HG03342 (cell line): Measurements from ENCODE around the gene FSIP1.

Experiments
- ATAC-seq: cut with Tn5 transposase; IDR thresholded peaks from one replicate; pipeline ENCODE4 v1.9.1; 2021; ENCODE audit warnings: mild to moderate bottlenecking, moderate library complexity; ENCODE audit not compliant: unreplicated experiment

FSIP1 gene

DNA sequence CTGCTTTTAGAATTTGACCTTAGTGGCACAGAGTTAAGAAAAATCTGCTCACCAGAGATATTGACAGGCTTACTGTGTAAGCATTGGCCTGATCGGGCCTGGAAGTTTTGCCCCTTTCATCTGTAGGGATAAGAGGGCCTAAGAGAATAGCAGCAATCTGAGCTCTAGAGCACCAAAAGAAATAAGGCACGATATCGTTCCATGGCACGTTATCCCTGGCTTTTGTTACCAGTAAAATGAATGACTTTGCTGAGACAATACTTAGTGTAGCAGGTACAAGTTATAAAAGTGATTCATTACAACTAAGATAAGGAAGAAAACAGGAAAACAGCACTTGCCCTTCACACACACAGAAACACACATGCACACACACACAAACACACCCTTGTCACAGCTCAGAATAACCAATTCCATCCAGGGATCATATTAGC is 196.8 kb downstream of the FSIP1 start:
- no peak for ATAC-seq

DNA sequence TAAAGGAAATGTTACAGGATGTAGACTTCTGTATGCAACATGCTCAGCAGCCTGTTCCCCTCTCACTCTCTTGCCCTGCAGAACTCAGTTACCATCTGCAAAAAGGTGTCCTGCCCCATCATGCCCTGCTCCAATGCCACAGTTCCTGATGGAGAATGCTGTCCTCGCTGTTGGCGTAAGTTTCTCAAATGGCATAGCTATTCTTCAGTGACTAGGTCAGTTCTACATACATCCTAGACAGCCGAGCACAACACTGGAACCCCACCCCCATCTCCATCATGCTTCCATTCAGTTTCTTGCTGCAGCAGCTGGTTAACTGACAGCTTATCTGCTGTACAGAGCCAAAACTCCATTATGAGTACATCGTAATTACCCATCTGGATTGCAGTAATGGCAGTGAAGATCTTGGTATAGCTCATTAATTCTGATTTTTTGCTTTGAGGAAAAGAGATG is 197.2 kb downstream of the FSIP1 start:
- ATAC-seq = no peak

DNA sequence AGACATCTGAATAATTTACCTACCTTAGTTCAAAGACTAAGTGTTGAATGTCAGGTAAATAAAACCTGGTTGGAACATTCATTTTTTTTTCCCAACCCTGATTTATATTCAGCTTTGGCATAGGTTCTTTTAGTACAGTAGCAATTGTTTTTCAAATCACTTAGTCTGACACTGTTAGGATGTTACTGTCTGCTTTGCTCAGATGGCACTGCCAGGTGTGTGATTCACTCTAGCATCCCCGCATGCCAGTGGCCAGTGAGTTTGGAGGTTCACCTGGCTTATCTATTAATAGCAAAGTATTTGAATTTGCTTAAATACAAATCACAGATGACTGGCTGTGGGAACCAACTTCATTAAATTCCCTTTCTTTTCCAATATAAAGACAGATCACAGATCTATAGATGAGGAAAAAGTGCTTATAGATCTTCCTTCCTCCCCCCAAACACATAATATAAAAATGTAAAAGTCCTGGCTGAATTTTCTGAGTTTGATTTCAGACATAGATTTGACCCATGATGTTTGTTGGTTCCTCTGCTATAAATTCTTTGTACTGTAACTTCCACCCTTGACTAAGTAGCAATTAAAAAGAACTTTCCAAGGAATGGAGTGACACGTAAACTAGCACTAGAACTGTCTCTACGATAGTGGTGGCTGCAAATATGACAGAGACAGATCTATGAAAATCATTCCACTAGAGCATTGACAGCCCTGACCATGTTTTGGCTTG is 197.8 kb downstream of the FSIP1 start:
- no peak for ATAC-seq

DNA sequence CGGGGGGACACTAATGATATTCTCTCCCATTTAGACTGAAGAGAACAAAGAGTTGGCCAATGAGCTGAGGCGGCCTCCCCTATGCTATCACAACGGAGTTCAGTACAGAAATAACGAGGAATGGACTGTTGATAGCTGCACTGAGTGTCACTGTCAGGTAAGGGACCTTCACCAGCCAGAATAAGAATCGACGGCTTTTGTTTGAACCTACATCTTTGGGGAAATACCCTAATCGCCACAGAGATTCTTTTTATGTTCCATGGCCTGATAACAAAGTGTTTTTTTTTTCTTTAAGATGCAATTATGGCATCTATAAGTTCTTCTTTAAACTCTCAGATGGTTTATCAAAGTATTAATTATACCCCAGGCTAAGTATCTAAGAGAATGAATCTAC is 198.4 kb downstream of the FSIP1 start:
- ATAC-seq = no peak

DNA sequence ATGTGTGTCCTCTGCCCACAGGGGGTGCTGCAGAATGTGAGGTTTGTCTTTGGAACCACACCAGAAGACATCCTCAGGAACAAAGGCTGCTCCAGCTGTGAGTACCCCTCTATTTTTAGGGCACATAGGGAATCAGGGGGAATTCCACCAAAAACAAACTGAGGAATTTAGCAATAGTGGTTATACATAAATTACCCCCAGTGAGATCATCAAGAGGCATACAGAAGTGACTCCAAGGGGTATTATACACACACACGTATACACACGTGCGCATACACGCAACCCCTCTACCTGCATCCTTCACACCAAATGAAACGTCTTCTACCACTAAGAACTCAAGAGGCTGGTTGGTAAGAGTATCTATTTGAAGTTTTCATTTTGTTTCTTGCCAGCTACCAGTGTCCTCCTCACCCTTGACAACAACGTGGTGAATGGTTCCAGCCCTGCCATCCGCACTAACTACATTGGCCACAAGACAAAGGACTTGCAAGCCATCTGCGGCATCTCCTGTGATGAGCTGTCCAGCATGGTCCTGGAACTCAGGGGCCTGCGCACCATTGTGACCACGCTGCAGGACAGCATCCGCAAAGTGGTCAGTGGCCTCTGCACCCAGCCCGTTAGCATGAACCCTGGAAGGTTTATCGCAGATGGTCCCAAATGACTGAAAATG is 198.9 kb downstream of the FSIP1 start:
- ATAC-seq = no peak

DNA sequence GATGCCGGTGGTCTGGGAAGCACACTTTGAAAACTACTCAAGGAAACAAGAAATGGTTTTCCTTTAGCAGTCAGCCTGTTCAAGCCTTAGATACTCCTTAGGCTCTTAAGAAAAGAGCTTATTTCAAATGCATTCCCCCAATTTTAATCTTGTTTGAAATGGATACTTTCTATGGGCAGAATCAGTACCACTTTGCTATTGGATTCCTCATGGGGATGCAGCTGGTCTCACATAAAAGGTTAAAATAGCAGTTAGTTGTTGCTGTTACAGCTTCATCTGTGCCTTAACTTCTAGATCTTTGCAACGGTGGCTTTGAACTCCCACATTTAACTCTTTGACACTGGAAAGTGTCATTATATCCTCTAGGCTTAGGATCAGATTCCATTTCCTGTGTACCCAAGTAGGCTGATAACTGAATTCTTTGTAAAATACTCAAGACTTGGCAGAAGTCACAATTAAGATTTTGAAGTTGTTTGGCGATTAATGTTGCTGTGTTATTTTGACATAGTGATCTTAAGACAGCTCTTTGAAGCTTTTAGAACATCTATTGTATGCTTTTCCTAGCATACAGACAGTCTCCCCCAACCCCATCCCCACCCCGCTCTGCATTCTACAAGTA is 199.6 kb downstream of the FSIP1 start:
- ATAC-seq = no peak

DNA sequence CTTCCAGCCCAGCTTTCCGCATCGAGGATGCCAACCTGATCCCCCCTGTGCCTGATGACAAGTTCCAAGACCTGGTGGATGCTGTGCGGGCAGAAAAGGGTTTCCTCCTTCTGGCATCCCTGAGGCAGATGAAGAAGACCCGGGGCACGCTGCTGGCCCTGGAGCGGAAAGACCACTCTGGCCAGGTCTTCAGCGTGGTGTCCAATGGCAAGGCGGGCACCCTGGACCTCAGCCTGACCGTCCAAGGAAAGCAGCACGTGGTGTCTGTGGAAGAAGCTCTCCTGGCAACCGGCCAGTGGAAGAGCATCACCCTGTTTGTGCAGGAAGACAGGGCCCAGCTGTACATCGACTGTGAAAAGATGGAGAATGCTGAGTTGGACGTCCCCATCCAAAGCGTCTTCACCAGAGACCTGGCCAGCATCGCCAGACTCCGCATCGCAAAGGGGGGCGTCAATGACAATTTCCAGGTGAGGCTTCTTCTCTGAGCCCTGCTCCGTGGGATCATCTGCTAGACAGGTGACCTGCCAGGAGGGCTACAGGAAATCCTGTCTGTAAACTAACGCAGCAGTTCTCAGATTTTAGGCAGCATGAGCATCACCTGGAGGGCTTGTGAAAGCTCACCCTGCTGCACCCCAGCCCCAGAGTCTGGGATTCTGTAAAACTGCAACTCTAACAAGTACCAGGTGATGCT is 200.2 kb downstream of the FSIP1 start:
- no peak for ATAC-seq

DNA sequence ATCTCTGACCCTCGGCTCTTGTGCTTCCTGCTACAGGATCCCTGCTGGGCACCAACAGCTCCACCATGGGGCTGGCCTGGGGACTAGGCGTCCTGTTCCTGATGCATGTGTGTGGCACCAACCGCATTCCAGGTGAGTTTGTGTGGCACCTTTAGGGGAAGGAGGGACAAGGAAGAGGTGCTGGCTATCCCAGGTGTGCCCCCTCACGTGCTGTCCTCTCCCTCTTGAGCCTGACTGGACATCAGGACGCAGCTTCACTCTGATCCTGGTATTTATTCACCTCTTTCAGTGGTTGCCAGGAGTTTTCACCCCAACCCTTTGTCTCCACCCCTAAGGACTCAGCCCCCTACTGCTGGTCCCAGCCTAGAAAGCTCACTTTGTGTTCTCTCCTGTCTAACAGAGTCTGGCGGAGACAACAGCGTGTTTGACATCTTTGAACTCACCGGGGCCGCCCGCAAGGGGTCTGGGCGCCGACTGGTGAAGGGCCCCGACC is 200.8 kb downstream of the FSIP1 start:
- ATAC-seq = no peak

DNA sequence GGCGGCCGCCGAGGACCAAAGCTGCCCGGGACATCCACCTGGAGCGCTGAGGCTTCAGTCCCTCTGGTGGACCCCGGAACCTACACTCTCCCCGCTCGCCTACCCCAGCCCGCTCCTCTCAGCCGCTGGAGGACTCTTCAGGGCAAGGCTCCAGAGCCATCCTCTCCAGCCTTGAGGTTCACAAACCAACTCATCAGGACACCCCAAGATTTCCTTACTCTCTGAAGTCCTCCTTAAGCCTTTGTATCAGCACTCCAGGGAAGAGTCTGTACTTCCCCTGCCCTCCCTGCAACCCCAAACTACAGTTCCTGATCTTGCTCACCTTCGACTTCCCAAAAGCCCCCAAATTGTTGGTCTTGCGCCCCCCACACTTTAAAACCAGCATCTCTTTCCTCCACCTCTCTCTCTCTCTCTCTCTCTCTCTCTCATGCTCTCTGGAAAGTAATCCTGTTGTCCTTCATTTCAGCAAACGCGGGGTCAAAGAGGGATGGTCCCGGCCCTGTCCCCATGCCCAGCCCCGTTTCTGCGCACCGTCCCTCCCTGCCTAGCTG is 201.3 kb downstream of the FSIP1 start:
- ATAC-seq = no peak

DNA sequence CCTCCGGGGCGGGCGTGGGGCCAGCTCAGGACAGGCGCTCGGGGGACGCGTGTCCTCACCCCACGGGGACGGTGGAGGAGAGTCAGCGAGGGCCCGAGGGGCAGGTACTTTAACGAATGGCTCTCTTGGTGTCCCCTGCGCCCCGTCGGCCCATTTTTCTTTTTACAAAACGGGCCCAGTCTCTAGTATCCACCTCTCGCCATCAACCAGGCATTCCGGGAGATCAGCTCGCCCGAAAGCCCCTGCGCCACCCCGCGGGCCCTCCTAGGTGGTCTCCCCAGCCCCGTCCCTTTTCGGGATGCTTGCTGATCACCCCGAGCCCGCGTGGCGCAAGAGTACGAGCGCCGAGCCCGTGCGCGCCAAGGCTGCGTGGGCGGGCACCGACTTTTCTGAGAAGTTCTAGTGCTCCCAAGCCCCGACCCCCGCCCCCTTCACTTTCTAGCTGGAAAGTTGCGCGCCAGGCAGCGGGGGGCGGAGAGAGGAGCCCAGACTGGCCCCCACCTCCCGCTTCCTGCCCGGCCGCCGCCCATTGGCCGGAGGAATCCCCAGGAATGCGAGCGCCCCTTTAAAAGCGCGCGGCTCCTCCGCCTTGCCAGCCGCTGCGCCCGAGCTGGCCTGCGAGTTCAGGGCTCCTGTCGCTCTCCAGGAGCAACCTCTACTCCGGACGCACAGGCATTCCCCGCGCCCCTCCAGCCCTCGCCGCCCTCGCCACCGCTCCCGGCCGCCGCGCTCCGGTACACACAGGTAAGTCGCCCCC is 202.0 kb downstream of the FSIP1 start, which contains the start of gene THBS1:
THBS1 (plus strand) TSS at position 595 of the 757 bp plus-strand sequence. CDS start 779 bp downstream, outside the sequence.
- ATAC-seq = no peak

DNA sequence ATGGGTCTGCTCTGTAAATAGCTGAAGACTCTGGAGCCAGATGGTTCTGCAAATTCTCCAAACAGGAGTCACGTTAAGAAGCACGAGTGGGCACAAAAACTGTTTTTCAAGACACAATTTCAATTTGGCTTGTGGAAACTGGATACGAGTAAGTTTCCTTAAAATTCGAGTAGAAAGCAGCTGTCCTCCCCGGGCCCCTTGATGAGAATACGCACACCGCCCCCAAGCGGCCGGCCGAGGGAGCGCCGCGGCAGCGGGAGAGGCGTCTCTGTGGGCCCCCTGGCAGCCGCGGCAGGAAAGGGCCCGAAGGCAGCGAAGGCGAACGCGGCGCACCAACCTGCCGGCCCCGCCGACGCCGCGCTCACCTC is 202.5 kb downstream of the FSIP1 start:
- peak; percentile 83 for ATAC-seq

DNA sequence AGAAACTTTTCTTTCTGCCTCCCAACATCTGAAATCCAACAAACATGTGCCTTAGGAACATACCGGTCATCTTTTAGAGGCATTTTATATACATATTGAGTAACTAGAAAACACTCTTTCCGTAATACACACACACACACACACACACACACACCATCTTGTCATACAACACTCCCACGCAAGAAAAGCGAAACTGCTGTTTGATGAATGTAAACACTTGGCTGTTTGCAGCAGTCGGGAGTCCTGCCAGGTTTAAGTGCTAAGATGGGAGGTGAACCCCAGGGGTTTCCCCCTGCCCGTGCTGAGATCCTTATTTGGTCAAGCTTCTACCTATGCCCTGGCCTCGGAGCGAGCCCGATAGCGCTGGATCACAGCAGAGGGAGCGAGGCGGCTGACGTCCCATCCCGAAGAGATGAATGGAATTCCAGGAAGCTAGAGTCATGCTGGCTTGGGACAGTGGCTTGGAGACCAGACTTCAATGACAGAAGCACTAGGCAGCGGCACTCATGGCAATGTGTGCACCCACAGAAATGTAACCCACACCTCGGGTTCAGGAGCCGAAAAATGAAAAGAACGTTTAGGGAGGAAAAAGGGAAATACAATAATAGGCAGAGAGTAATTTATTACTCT is 203.0 kb downstream of the FSIP1 start:
- ATAC-seq = no peak

DNA sequence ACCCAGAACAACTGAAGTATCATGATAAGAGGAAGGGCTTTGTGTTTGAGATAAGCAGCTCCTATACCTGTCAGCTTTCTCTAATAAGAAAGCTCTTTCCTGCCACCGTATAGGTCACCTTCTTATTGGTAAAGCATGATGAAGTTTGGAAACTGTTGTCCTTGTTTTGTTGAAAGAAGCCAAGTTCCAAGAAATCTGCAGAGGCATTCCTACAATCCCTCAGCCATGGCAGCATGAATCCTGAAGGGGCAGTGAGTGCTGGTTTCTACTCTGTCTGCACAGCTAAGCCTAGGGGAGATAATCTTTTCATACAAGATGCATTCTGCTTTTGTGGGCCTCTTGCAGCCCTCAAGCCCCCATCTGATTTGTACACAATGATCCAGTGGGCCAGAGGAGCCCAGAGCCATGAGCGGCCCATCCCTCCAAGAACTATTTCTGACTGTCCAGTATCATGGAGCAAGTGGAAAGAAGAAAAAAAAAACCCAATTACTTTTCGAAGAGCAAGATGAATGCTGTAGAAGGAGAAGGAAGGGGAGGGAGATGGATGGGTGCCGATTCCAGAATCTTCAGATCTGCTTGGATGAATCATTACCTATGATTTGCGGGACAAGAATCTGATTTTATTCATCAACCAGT is 203.7 kb downstream of the FSIP1 start:
- ATAC-seq = no peak

DNA sequence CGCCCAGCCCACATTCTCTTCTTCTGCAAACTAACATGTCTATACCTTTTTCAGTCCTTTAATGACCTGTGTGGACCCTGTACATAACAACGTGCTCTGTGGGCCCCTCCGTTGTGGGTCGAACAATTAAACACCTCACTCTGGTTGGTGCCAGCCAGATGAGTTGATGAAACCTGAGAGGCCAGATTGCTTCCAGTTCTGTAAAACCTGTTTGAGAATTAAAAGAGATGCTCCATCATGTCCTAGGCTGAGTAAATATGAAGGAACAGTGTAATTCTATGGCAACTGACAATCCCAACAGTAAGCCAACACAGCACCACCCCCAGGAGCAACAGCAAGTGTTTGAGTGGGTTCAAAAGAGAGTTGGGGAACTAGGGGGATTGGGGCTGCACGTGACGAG is 207.5 kb downstream of the FSIP1 start:
- no peak for ATAC-seq

DNA sequence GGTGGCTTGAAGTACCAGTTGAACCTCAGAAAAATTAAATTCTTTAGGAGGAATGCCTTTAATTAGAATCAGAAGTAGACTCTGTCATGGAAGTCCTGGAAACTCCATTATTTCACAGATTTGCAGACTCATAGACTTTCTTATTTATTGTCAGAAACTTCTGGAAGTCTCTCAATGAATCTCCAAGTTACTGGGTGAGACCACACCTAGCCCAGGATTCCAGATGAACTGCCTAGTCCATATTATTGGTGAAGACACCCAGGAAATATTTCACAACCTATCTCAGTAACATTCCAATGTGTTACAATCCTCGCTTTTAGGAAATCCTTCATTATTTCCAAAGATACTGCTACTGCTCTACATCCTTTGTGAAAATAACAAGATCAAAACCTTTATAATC is 208.2 kb downstream of the FSIP1 start:
- no peak for ATAC-seq

DNA sequence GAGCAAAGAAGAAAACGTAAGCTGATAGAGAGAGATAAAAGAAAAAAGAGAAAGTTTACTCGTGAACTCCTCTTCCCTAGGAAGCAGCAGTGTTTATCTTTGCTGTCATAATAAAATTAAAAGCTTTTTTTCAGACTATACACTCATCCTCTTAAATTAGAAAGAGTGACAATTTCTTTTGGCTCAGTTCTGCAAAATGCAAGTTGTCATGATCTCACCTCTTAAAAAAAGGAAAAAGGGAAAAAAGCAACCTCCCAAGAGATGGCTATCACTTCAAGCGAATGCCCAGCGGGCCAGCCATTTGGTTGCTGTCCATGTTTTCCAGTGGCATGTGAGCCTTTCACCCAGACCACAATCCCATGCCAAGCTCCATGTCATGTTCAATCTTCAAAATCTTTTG is 208.8 kb downstream of the FSIP1 start:
- no peak for ATAC-seq

DNA sequence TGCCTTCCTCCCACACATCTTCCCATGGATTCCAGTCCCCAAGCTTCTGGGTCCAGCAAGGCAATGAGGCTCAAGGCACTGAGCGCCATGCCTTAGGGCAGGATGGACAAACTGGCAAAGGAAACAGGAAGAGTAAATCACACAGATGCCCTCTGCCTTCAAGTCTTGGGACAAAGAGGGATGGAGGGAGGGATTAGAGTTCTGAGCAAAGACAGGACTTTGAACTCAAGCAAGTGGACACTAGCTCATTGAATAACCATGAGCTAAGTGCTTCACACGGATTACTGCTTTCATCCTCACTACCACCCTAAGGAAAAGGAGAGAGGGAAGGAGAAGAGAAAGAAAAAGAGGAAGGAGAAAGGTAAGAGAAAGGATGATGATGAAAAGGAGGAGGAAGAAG is 209.4 kb downstream of the FSIP1 start:
- no peak for ATAC-seq

DNA sequence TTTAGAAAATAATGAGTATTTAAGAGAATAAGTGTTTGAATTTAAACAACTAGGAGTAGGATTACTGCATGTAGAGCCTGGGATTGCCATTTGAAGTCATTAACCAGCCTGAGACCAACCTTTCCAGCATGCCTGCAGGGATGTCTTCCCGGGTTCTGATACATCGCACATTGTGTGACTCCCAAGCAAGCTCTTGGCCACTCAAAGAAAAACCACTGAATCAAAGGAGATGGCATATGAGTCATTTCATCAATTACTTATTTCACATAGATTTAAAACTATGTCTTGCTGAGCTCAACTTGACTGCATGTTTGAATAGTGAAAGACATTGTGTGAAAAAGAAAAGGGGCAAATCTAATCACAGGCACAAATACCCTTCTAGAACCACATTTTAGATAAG is 216.8 kb downstream of the FSIP1 start:
- ATAC-seq = no peak

DNA sequence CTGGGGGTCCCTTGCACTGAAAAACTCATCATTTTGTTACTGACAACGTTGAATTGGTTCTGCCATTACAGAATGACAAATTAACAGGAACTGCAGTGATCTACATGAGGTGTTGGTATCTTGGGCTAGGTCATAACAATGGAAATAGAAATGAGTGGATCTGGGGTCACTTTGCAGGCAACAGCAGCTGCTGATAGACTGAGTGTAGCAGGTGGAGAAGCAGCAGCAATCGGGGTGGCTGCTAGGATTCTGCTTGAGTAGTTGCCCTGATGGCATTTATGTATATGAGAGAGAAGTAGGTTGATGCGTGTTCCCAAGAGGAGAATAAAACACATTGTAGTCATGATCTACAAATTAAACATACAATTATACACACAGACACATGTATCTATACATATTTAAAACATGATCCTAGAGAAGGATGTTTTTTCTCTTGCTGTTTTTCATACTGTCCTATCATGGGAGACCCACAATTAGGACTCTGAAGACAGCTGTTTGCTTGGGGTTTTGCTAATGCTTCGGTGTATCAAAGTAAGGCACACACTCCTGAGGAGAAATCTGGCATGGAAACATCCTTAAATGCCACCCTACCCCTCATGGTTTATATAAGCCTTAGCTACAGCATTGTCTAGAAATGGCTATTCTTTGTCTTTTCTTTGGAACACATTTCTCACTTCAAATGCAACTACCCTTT is 217.5 kb downstream of the FSIP1 start:
- ATAC-seq = no peak
